Measurements from ENCODE around the gene EML5. TPM values are rescaled to one million over a fixed set of nuclear protein-coding genes. Genes with fewer than 3 reads are reported as not detected.
"Not testable (repeated sequence)": the region's sequence is repeated elsewhere in the genome, so short reads cannot be mapped to it uniquely, and the experiment has no call there.

The EML5 gene
- polyA plus RNA-seq, 1 experiment: 1.2 TPM

- ChIA-PET CTCF (no interaction called here), POLR2A (no interaction called here)
- no peak for DNase-seq (ENCODE audit: low read depth)
- H3K27me3 ChIP-seq (ENCODE audit: control insufficient read depth, insufficient read depth, low read length): peaks cover 2% of the 10 kb centered on the region; the same call in 1 of the 2 replicates
- H3K4me3 ChIP-seq (ENCODE audit: low read depth, low read length): no peak overlapping the region
- no peak for TF ChIP-seq CTCF (IDR thresholded peaks at IDR 0.05; ENCODE audit: insufficient read depth, low read depth, low read length)
- H3K36me3 ChIP-seq (ENCODE audit: control insufficient read depth, insufficient read depth, low read length): no peaks in the 10 kb centered on the region
These were observed 29.1 kb upstream of the EML5 start for GRCh38 chr14:88821888-88822287.

- TF ChIP-seq CTCF (IDR thresholded peaks at IDR 0.05; ENCODE audit: insufficient read depth, low read depth, low read length): no peak
- no peak overlapping the region for H3K4me3 ChIP-seq (ENCODE audit: low read depth, low read length)
These were observed 28.6 kb upstream of the EML5 start for GRCh38 chr14:88821378-88821777.

GRCh38 chr14:88819674-88820073, 26.9 kb upstream of the EML5 start:
- POLR2A ChIA-PET: interaction anchor here (0.7 kb wide), 1 partner anchor 198 kb away, joined by 3 read pairs; no protein-coding TSS in a partner anchor
- H3K4me3 ChIP-seq (ENCODE audit: low read depth, low read length); H3K36me3 ChIP-seq (ENCODE audit: control insufficient read depth, insufficient read depth, low read length); DNase-seq (ENCODE audit: low read depth); H3K27me3 ChIP-seq (ENCODE audit: control insufficient read depth, insufficient read depth, low read length): not testable (repeated sequence)
- CTCF ChIA-PET: interaction anchor here (1.2 kb wide), 1 partner anchor 23 kb away, joined by 3 read pairs; no protein-coding TSS in a partner anchor

More at GRCh38 chr14:88821378-88821777, 28.6 kb upstream of the EML5 start:
- ChIA-PET POLR2A (no interaction called here), CTCF (interaction anchor here (1.0 kb wide), 1 partner anchor 9 kb away, joined by 4 read pairs; no protein-coding TSS in a partner anchor)
- H3K36me3 ChIP-seq (ENCODE audit: control insufficient read depth, insufficient read depth, low read length): no peaks in the 10 kb centered on the region
- DNase-seq (ENCODE audit: low read depth): no peak
- peaks cover 2% of the 10 kb centered on the region; the same call in 1 of the 2 replicates for H3K27me3 ChIP-seq (ENCODE audit: control insufficient read depth, insufficient read depth, low read length)

- H3K4me3 ChIP-seq (ENCODE audit: low read depth, low read length): no peak overlapping the region
- H3K36me3 ChIP-seq (ENCODE audit: control insufficient read depth, insufficient read depth, low read length): no peaks in the 10 kb centered on the region
- no peak for TF ChIP-seq CTCF (IDR thresholded peaks at IDR 0.05; ENCODE audit: insufficient read depth, low read depth, low read length)
- H3K27me3 ChIP-seq (ENCODE audit: control insufficient read depth, insufficient read depth, low read length): peaks cover 2% of the 10 kb centered on the region; the same call in 1 of the 2 replicates
- ChIA-PET POLR2A (no interaction called here), CTCF (no interaction called here)
- no peak for DNase-seq (ENCODE audit: low read depth)
These were observed 25.3 kb upstream of the EML5 start for GRCh38 chr14:88818018-88818417.

GRCh38 chr14:88815980-88816379, 23.2 kb upstream of the EML5 start:
- CTCF ChIA-PET: interaction anchor here (1.1 kb wide), 1 partner anchor 23 kb away, joined by 4 read pairs; the partner anchor contains the start of gene EML5
- Histone ChIP-seq H3K36me3 (ENCODE audit: control insufficient read depth, insufficient read depth, low read length) (no peaks in the 10 kb centered on the region), H3K27me3 (ENCODE audit: control insufficient read depth, insufficient read depth, low read length) (peaks cover 2% of the 10 kb centered on the region; the same call in 1 of the 2 replicates), H3K4me3 (ENCODE audit: low read depth, low read length) (no peak overlapping the region)
- POLR2A ChIA-PET: no interaction called here
- TF ChIP-seq CTCF (IDR thresholded peaks at IDR 0.05; ENCODE audit: insufficient read depth, low read depth, low read length): no peak
- no peak for DNase-seq (ENCODE audit: low read depth)

- POLR2A ChIA-PET: no interaction called here
- CTCF ChIA-PET: no interaction called here
- DNase-seq (ENCODE audit: low read depth): no peak
- H3K36me3 ChIP-seq (ENCODE audit: control insufficient read depth, insufficient read depth, low read length): no peaks in the 10 kb centered on the region
- H3K27me3 ChIP-seq (ENCODE audit: control insufficient read depth, insufficient read depth, low read length): no peaks in the 10 kb centered on the region
- H3K4me3 ChIP-seq (ENCODE audit: low read depth, low read length): no peak overlapping the region
- no peak for TF ChIP-seq CTCF (IDR thresholded peaks at IDR 0.05; ENCODE audit: insufficient read depth, low read depth, low read length)
These were observed 15.6 kb upstream of the EML5 start for GRCh38 chr14:88808359-88808758.

Measured in BJ (cell line).